Colonic mucosa (tissue), 4 donors: ENCODE results near the gene SEC14L5. TPM values are rescaled to one million over a fixed set of nuclear protein-coding genes. Genes with fewer than 3 reads are reported as not detected.
A peak's percentile ranks its signal among the peaks of the same experiment; 100 is the strongest.

Experiments
- DNase-seq: peaks from one replicate; pipeline ENCODE4 v3.0.0-alpha.2; 2020
- H3K27ac ChIP-seq: fragments of 200-600 bp; one replicate; pipeline ENCODE4 v1.8.0; 2021
- H3K27me3 ChIP-seq: fragments of 200-600 bp; one replicate; pipeline ENCODE4 v1.8.0; 2021
- H3K36me3 ChIP-seq: fragments of 200-600 bp; one replicate; pipeline ENCODE4 v1.8.0; 2021
- H3K4me1 ChIP-seq: fragments of 200-600 bp; one replicate; pipeline ENCODE4 v1.8.0; 2021; ENCODE audit warnings: mild to moderate bottlenecking
- H3K4me3 ChIP-seq: fragments of 200-600 bp; one replicate; pipeline ENCODE4 v1.8.0; 2021
- H3K9ac ChIP-seq, 2 donors: one replicate each; pipeline ENCODE4 v1.7.0; 2013; ENCODE audit warnings: control low read depth in 2 of 2, low read depth in 2 of 2, low read length in 2 of 2
- H3K9me3 ChIP-seq: fragments of 200-600 bp; one replicate; pipeline ENCODE4 v1.8.0; 2021
- intact Hi-C: fragments of 100-400 bp; cut with DNase I; formaldehyde crosslinking; loops from one replicate; pipeline ENCODE4 v1.14.1; 2022
- total RNA-seq, 2 donors: library from RNA; stranded (reverse); fragmentation: NEBNext Ultra II Directional in 1 of 2; extraction: Animal tissue kit (Norgen Biotek cat#: 25700) in 1 of 2; gene quantifications; one replicate each; pipeline ENCODE4 v1.2.1, GENCODE V29; 2021
- TF ChIP-seq, protein P1 (sequence below): fragments of 200-600 bp; IDR thresholded peaks from one replicate; pipeline ENCODE4 v1.8.0; 2022; ENCODE audit warnings: antibody characterized with exemption, mild to moderate bottlenecking
- donor health status: healthy.
- donor health status: DM: no; HTN: no; CAD: no.
- donor health status: DM: no; HTN: no; CAD: no.

Gene SEC14L5
- total RNA-seq, 2 donors from 2014 or later: 0.59 to 1.8 TPM

DNA sequence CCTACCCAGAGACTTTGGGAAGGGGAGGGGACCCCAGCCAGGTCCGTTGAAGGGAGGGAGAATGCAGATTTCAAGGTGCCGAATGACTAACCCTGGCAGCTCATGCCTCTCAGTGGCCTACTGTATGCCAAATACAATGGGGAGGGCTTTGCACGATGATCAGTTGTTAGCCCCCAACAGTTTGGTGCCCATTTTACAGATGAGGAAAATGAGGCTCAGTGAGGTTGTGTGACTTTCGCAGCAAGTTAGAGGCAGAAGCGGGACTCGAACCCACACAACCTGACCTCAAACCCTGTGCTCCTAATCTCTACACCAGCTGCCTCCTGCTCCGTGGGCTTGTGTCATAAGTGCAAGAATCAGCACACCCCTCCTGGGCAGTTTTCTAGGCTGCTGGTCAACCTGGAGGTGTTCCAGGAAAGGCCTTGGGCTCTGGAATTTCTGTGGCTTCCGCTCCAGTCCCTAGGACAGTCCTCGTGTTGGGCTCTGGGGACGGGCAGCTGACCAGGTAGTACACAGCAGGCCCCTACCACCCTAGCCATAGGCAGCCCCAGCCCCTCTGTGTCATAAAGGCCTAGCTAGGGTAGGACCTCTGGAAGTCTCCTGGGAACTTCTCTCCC, 87.5 kb downstream of the SEC14L5 start:
- Histone ChIP-seq H3K9ac (no peak overlapping the region), H3K27ac (no peak overlapping the region), H3K4me1 (no peaks in the 10 kb centered on the region), H3K4me3 (no peak overlapping the region), H3K27me3 (no peaks in the 10 kb centered on the region), H3K36me3 (no peaks in the 10 kb centered on the region), H3K9me3 (no peaks in the 10 kb centered on the region)
- intact Hi-C loops: no loop called here
- DNase-seq: no peak
- TF ChIP-seq, protein P1, sequence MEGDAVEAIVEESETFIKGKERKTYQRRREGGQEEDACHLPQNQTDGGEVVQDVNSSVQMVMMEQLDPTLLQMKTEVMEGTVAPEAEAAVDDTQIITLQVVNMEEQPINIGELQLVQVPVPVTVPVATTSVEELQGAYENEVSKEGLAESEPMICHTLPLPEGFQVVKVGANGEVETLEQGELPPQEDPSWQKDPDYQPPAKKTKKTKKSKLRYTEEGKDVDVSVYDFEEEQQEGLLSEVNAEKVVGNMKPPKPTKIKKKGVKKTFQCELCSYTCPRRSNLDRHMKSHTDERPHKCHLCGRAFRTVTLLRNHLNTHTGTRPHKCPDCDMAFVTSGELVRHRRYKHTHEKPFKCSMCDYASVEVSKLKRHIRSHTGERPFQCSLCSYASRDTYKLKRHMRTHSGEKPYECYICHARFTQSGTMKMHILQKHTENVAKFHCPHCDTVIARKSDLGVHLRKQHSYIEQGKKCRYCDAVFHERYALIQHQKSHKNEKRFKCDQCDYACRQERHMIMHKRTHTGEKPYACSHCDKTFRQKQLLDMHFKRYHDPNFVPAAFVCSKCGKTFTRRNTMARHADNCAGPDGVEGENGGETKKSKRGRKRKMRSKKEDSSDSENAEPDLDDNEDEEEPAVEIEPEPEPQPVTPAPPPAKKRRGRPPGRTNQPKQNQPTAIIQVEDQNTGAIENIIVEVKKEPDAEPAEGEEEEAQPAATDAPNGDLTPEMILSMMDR: no peak

DNA sequence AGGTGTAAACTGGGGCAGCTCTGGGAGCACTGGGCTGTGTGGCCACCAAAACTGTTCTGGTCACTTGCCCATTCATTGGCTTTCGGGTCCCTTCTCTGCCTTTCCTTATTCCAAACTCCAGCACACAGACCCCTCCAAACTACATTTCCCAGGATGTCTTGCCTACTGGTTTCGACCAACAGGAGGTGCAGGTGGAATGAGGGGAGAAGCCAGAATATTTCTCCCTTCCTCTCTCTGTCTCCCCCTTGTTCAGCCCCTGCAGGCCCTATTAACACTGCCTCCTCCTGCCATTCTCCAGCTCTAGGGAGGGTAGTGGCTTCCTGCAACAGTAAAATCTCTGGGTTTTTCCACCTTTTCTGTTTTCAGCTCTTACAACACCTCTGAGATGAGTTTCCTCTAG, 88.8 kb downstream of the SEC14L5 start:
- Histone ChIP-seq H3K4me1 (no peaks in the 10 kb centered on the region), H3K9ac (no peak overlapping the region), H3K27ac (no peak overlapping the region), H3K4me3 (no peak overlapping the region), H3K9me3 (no peaks in the 10 kb centered on the region), H3K36me3 (no peaks in the 10 kb centered on the region), H3K27me3 (no peaks in the 10 kb centered on the region)
- DNase-seq: no peak
- intact Hi-C loops: no loop called here
- TF ChIP-seq, protein P1: no peak

DNA sequence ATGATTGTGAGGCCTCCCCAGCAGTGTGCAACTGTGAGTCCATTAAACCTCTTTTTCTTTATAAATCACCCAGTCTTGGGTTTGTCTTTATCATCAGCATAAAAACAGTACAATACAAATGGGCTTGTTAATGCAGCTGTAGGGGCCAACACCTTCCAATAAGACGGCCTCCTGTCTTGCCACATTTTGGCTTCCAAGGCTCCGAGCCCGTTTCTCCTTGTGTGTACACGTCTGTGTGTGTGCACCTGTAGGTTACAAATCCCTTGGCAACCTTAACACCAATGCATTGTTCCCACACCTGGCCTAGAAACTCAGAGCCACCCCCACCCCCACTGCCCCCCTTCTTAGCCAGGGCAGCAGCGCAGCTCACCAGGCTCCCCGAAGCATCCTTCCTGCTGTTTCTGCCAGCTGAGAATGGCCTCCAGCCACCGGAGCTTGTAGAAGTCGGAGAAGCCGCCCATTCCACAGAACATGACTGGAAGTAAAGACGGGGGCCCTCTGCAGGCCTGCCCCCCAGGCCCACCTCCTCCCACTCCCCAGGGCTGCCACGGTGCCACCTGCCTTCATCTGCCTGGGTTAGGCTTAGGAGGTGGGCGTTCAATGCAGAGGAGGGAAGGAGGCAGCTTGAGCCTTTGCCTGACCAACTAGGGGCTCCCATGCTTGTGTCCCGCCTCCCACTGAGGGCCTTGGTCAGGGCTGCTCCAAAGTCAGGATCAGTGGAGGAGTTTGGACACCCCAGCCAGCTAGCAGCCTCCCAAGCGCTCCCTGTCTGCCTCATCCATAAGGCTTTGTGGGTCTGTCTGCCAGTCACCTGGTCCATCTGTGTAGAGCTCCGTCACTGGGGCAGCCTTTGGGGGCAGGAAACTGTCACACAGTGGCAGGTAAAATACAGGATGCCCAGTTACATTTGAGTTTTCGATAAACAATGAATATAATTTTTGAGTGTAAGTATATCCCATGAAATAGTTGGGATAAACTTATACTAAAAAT, 97.0 kb downstream of the SEC14L5 start:
- Histone ChIP-seq H3K9me3 (no peaks in the 10 kb centered on the region), H3K27me3 (no peaks in the 10 kb centered on the region), H3K4me1 (no peaks in the 10 kb centered on the region), H3K36me3 (no peaks in the 10 kb centered on the region), H3K4me3 (no peak overlapping the region), H3K9ac (no peak overlapping the region), H3K27ac (no peak overlapping the region)
- intact Hi-C loops: no loop called here
- TF ChIP-seq, protein P1: no peak
- no peak for DNase-seq

DNA sequence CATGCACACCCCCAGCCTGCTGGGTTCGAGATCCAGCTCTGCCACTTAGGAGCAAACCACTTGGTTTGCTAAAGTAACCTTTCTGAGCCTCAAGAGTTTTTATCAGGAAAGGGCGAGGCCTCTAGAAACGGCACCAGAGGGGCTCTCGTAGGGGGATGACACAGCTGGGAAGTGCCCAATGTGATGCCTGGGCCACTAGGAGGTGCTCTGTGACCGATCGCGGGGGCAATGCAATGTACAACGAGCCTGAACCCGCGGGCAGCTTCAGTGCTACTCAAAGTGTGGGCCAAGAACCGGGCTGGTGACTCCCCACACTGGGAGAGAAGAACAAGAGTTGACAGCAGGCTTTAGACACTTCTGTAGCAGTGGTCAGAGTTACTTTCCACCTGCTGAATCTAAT, 98.2 kb downstream of the SEC14L5 start:
- intact Hi-C loops: no loop called here
- H3K27ac ChIP-seq: no peak overlapping the region
- H3K9me3 ChIP-seq: no peaks in the 10 kb centered on the region
- H3K27me3 ChIP-seq: no peaks in the 10 kb centered on the region
- H3K4me3 ChIP-seq: no peak overlapping the region
- H3K36me3 ChIP-seq: no peaks in the 10 kb centered on the region
- H3K9ac ChIP-seq: no peak overlapping the region
- no peaks in the 10 kb centered on the region for H3K4me1 ChIP-seq
- peak; percentile 46 for DNase-seq
- TF ChIP-seq, protein P1: peak; percentile 38

DNA sequence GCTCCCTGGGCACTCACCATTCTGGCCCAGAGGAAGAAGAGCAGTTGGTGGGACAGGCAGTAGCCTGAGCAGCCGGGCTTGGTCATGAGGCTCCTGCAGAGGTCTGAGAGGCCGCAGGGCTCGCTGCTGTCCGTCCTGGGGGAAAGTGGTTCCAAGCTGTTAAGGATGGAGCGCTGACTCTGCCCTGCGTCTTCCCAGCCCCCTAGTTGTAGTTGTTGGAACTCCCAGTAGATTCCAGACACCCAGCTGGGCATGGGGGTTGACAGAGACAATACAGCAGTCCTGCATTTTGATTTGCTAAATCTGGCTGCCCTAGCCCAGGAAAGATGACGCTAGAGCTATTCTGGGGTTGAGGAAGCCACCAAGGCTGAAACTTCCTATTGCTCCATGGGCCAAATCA, 100.3 kb downstream of the SEC14L5 start:
- Histone ChIP-seq H3K9me3 (no peaks in the 10 kb centered on the region), H3K27ac (no peak overlapping the region), H3K36me3 (no peaks in the 10 kb centered on the region), H3K27me3 (no peaks in the 10 kb centered on the region), H3K4me1 (no peaks in the 10 kb centered on the region), H3K9ac (no peak overlapping the region), H3K4me3 (no peak overlapping the region)
- TF ChIP-seq, protein P1: no peak
- DNase-seq: no peak
- intact Hi-C loops: no loop called here
